Measurements from ENCODE around the gene MRPL12. TPM values are rescaled to one million over a fixed set of nuclear protein-coding genes. Genes with fewer than 3 reads are reported as not detected.

Gene MRPL12
- total RNA-seq, 1 donor from 2014 or later: 38.7 TPM

GRCh38 chr17:81741049-81741593 is 38.0 kb downstream of the MRPL12 start:
- Mint-ChIP-seq H3K27me3 (ENCODE audit: low read depth) (no peaks in the 10 kb centered on the region), H3K36me3 (ENCODE audit: low read depth) (no peaks in the 10 kb centered on the region), H3K27ac (ENCODE audit: unreplicated experiment) (no peak overlapping the region), H3K9me3 (ENCODE audit: low read depth) (no peaks in the 10 kb centered on the region), H3K4me3 (ENCODE audit: unreplicated experiment) (no peak overlapping the region), H3K4me1 (ENCODE audit: low read depth) (no peaks in the 10 kb centered on the region)
- DNase-seq (ENCODE audit: low spot score): peak; percentile 89
- TF ChIP-seq, protein P1, sequence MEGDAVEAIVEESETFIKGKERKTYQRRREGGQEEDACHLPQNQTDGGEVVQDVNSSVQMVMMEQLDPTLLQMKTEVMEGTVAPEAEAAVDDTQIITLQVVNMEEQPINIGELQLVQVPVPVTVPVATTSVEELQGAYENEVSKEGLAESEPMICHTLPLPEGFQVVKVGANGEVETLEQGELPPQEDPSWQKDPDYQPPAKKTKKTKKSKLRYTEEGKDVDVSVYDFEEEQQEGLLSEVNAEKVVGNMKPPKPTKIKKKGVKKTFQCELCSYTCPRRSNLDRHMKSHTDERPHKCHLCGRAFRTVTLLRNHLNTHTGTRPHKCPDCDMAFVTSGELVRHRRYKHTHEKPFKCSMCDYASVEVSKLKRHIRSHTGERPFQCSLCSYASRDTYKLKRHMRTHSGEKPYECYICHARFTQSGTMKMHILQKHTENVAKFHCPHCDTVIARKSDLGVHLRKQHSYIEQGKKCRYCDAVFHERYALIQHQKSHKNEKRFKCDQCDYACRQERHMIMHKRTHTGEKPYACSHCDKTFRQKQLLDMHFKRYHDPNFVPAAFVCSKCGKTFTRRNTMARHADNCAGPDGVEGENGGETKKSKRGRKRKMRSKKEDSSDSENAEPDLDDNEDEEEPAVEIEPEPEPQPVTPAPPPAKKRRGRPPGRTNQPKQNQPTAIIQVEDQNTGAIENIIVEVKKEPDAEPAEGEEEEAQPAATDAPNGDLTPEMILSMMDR (IDR thresholded peaks at IDR 0.05): no peak

- H3K9me3 Mint-ChIP-seq (ENCODE audit: low read depth): no peaks in the 10 kb centered on the region
- no peak for DNase-seq (ENCODE audit: low spot score)
- TF ChIP-seq, protein P1 (IDR thresholded peaks at IDR 0.05): no peak
- no peaks in the 10 kb centered on the region for H3K4me1 Mint-ChIP-seq (ENCODE audit: low read depth)
- H3K27me3 Mint-ChIP-seq (ENCODE audit: low read depth): no peaks in the 10 kb centered on the region
- no peak overlapping the region for H3K27ac Mint-ChIP-seq (ENCODE audit: unreplicated experiment)
- H3K36me3 Mint-ChIP-seq (ENCODE audit: low read depth): no peaks in the 10 kb centered on the region
- no peak overlapping the region for H3K4me3 Mint-ChIP-seq (ENCODE audit: unreplicated experiment)
These were observed 38.7 kb downstream of the MRPL12 start for GRCh38 chr17:81741594-81742452.

Small RNA genes lying within 50 kb of the gene (microRNA-seq; reads per million reads assigned to microRNA genes)
- gene MIR6786 (ENCODE audit: borderline number of aligned reads): not detected

Other genes with a start within 250 kb of the MRPL12 start
- gene ACTG1, start 190.6 kb upstream of the MRPL12 start, total RNA-seq: 3,639 to 4,575 TPM (median 4,567 TPM) in 3 replicates
- gene FSCN2, start 175.0 kb upstream of the MRPL12 start, total RNA-seq: 4.1 to 6.1 TPM (median 5.3 TPM) in 3 replicates
- gene FAAP100, start 151.0 kb upstream of the MRPL12 start, total RNA-seq: 39.8 to 62.7 TPM (median 43.1 TPM) in 3 replicates
- 104 to 118 TPM (median 110 TPM) in 3 replicates for gene NPLOC4, start 66.3 kb upstream of the MRPL12 start, total RNA-seq
- 1.7 to 2.2 TPM (median 1.8 TPM) in 3 replicates for gene TSPAN10, start 66.2 kb upstream of the MRPL12 start, total RNA-seq
- not detected in 3 replicates for gene PDE6G, start 46.8 kb upstream of the MRPL12 start, total RNA-seq
- 24.2 to 32.7 TPM (median 26.5 TPM) in 3 replicates for gene OXLD1, start 36.8 kb upstream of the MRPL12 start, total RNA-seq
- 13.8 to 19.1 TPM (median 15.4 TPM) in 3 replicates for gene CCDC137, start 36.6 kb upstream of the MRPL12 start, total RNA-seq
- 29.5 to 32.6 TPM (median 32.5 TPM) in 3 replicates for gene ARL16, start 19.6 kb upstream of the MRPL12 start, total RNA-seq
- gene HGS, start 19.4 kb upstream of the MRPL12 start, total RNA-seq: 87.4 to 93.1 TPM (median 89.6 TPM) in 3 replicates
- 5.6 to 8.5 TPM (median 5.7 TPM) in 3 replicates for gene SLC25A10, start 8.9 kb downstream of the MRPL12 start, total RNA-seq
- gene GCGR, start 100.8 kb downstream of the MRPL12 start, total RNA-seq: not detected in 3 replicates
- gene MCRIP1, start 129.9 kb downstream of the MRPL12 start, total RNA-seq: 122 to 133 TPM (median 131 TPM) in 3 replicates
- not detected in 3 replicates for gene PPP1R27, start 131.7 kb downstream of the MRPL12 start, total RNA-seq
- 958 to 1,257 TPM (median 1,012 TPM) in 3 replicates for gene P4HB, start 157.2 kb downstream of the MRPL12 start, total RNA-seq
- gene ARHGDIA, start 168.0 kb downstream of the MRPL12 start, total RNA-seq: 452 to 481 TPM (median 476 TPM) in 3 replicates
- gene ALYREF, start 188.2 kb downstream of the MRPL12 start, total RNA-seq: 56.0 to 73.7 TPM (median 59.8 TPM) in 3 replicates
- gene ANAPC11, start 188.4 kb downstream of the MRPL12 start, total RNA-seq: 120 to 132 TPM (median 122 TPM) in 3 replicates
- 0.48 to 1.3 TPM (median 1.3 TPM) in 3 replicates for gene NPB, start 198.9 kb downstream of the MRPL12 start, total RNA-seq
- gene PCYT2, start 208.0 kb downstream of the MRPL12 start, total RNA-seq: 28.5 to 32.5 TPM (median 28.8 TPM) in 3 replicates
- gene SIRT7, start 214.8 kb downstream of the MRPL12 start, total RNA-seq: 14.5 to 16.0 TPM (median 15.8 TPM) in 3 replicates
- gene MAFG, start 224.4 kb downstream of the MRPL12 start, total RNA-seq: 28.3 to 38.1 TPM (median 37.8 TPM) in 3 replicates
- gene PYCR1, start 233.9 kb downstream of the MRPL12 start, total RNA-seq: 154 to 235 TPM (median 224 TPM) in 3 replicates
- not detected in 3 replicates for gene MYADML2, start 243.9 kb downstream of the MRPL12 start, total RNA-seq